ENCODE measurements around the gene LIPK.
"Not testable (repeated sequence)": the region's sequence is repeated elsewhere in the genome, so short reads cannot be mapped to it uniquely, and the experiment has no call there.

Gene LIPK

DNA sequence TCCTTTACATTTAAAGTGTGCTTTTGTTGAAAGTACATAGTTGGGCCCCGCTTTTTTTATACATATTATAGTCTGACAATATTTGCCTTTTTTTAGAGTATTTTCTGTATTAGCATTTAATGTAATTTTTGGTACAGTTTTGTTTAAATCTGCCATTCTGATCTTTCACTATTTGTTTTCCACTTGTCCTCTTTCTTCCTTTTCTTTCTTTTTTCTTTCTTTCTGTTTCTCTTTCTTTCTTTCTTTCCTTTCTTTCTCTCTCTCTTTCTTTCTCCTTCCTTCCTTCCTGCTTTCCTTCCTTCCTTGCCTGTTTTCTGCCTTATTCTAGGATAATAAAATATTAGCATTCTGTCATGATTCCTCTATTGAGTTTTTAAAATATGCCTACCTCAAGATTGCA, 9.5 kb downstream of the LIPK start:
- no peak for DNase-seq (ENCODE audit: low read depth)

DNA sequence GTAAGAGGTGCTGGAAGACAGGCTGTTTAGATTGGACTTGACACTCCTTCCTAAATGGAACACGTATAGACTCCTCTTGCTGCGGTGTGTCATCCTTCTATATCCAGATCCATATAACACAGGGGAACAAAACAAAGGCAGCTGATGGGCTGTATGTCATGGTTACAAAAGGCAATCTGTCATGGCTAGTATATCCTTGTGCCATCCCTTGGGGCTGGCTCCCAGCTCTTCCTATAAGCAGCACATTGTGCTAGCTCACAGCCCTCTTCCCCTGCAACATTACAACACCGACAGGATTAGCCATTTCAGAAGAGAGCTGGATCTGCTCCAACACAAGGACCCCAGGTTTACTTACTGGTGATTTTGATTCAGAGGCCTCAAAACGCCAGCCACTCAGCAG, 15.3 kb downstream of the LIPK start:
- no peak for DNase-seq (ENCODE audit: low read depth)

DNA sequence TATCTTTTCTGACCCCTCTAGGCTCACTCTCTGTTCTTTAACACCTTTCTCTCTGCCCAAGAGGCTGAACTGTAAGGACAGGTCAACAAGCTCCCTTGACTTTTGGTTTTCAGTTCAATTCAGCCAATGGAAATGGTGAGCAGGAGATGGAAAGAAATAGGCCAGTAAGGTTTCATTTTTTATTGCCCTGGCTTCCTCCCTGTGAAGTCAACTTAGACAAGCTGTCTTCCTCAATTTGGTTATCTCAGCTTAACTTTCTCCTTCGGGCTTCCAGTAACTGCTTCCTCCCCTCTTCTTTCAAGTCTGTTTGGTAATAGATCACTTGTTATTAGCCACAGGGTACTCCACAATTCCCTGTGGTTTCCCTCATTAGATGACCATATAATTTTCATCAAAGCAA, 19.7 kb downstream of the LIPK start:
- DNase-seq (ENCODE audit: low read depth): no peak

- no peak for DNase-seq (ENCODE audit: low read depth)
Measured at GRCh38 chr10:88728107-88728763, 22.2 kb downstream of the LIPK start.

DNA sequence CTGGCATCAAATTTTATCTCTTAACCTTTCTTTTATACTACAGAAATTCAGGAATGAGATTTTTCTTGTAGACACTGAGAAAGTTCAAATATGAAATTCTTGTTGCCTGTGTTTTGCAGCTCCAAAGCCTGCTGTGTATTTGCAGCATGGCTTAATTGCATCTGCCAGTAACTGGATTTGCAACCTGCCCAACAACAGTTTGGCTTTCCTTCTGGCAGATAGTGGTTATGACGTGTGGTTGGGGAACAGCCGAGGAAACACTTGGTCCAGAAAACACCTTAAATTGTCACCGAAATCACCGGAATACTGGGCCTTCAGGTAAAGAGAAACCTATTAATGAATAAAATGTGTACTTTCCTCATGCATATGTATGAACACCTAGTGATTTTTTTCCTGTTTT, 24.8 kb downstream of the LIPK start:
- DNase-seq (ENCODE audit: low read depth): no peak

- DNase-seq (ENCODE audit: low read depth): no peak
Measured at GRCh38 chr10:88731296-88731695, 25.2 kb downstream of the LIPK start.

- DNase-seq (ENCODE audit: low read depth): no peak
Measured at GRCh38 chr10:88733215-88733614, 27.2 kb downstream of the LIPK start.

DNA sequence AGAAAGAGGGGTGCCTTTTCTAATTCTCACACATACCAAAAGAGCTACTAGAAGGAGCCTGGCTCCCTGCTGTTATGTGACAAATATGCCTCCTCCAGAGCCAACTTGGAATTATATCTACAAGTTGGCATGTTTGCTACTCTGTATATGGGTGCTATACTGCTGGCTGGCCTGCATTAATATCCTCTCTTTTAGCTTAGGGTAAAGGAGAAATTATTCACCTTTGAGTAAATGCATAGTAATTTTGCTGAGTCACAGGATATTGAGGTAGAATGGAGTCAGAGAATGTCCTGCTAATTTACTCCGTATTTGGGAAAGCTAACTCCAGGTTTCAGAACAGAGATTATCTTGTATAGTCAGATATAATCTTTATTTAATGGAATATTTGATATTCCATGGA, 29.6 kb downstream of the LIPK start:
- peak; percentile 17 for DNase-seq (ENCODE audit: low read depth)

DNA sequence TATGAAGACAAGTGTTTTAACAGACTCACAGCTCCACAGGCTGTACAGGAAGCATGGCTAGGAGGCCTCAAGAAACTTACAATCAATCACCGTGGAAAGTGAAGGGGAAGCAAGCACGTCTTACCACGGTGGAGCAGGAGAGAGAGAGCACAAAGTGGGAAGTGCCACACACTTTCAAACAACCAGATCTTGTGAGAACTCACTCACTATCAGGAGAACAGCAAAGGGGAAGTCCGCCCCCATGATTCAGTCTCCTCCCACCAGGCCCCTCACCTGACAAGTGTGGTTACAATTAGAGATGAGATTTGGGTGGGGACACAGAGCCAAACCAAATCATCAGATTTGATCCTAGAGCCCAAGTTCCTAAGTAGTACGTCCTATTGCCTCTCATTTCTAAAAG, 35.9 kb downstream of the LIPK start:
- DNase-seq (ENCODE audit: low read depth): not testable (repeated sequence)

DNA sequence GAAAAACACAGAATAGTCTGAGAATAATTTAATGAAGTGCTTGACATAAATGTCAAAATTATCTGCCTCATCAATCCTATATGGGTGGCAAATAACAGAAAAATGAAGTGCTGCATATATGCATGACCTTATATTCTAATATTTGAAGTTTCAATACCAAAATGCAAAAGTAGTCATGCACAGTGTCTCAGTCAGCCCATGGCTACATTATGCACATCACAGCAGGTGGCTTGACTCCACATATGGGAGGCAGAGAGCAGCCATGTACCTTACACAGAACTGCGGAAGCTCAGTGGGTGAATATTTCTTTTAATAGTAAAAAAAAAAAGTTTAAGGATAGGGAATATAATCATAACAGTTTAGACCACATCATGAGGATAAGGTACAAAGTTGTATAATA, 36.4 kb downstream of the LIPK start:
- DNase-seq (ENCODE audit: low read depth): no peak

DNA sequence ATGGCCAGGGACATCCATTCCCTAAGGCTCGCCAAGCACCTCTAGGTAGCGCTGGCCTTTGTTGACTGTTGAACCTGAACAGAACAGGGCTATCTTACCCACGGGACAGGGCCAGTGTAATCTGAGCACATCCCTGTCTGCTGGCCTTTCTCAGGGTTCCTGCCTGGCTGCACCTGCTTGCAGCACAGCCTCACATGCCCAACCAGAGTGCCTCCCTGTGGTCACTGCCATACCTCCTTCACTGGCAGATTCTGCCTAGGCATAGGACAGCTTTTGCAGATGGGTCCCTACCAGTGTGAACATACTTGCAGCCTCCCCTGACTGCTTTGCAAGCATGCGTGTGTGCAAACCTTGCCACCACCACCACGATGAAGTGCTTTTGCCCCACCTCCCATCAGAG, 38.0 kb downstream of the LIPK start:
- DNase-seq (ENCODE audit: low read depth): no peak

- DNase-seq (ENCODE audit: low read depth): no peak
Measured at GRCh38 chr10:88745633-88746032, 39.6 kb downstream of the LIPK start.

DNA sequence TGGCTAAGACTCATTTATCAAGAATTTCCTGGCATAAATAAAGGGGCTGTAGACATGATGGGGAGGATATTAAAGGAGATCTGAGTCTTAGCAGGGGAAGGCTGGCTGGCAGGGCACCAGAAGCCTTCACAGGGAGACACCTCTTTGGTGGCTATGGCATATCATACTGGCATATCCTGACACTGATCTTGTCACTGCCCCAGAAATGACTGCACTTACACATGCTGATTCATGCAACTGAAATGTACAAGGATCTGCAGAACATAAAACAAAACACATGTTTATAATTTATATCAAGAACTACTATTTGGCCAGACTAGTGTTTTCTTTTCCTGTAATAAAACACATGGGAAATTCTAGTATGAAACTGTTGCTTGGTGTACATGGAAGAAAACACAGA, 48.2 kb downstream of the LIPK start:
- DNase-seq (ENCODE audit: low read depth): peak; percentile 26

DNA sequence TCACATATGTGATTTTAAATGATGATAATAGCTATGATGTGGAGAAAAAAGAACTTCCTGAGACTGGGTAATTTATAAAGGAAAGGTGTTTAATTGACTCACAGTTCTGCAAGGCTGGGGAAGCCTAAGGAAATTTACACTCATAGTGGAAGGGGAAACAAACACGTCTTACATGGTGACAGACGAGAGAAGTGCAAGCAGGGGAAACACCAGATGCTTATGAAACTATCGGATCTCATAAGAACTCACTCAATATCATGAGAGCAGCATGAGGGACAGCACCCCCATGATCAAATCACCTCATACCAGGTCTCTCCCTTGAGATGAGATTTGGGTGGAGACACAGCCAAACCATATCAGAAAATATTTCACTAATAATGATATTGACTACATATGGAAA, 49.7 kb downstream of the LIPK start:
- no peak for DNase-seq (ENCODE audit: low read depth)

- no peak for DNase-seq (ENCODE audit: low read depth)
Measured at GRCh38 chr10:88756660-88757059, 50.6 kb downstream of the LIPK start.

- no peak for DNase-seq (ENCODE audit: low read depth)
Measured at GRCh38 chr10:88759366-88760101, 53.5 kb downstream of the LIPK start, which contains the start of gene LIPN. LIPN (plus strand) TSS chr10:88760020; CDS start chr10:88761406, 1,386 bp downstream.

DNA sequence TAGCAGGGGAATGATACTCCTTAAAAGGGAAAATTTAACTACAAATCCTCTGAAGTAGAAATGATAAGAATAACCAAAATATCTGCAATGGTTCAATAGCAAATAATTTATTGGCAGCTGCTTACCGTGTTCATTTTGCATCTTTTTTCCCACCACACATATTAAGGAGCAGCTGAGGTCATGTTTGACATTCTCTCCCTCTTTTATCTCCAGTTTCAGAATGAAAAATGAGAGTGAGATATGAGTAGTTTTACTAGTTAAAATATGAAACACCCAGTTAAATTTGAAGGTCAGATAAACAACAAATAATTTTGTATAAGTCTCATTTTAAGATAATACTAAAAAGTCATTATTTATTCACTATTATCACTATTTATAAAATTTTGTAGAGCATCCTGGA, 56.9 kb downstream of the LIPK start:
- DNase-seq (ENCODE audit: low read depth): no peak

DNA sequence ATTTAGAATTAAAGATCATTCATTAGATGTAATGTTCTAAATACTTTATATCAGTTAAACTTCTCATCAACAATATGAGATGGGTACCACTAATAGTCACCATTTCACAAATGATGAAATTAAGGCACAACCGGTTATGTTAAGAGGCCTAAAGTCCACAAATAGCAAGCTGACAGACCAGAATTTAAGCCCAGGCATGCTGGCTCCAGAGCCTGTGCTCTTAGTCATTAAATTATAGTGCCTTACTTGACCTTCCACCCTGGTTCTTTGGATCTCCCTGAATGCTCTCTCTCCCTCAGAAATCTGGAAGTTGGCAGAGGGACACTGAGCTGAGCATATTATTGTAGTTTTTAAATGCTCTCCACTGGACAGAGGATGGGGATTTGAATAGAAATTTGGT, 57.4 kb downstream of the LIPK start:
- no peak for DNase-seq (ENCODE audit: low read depth)

- DNase-seq (ENCODE audit: low read depth): no peak
Measured at GRCh38 chr10:88764110-88764509, 58.1 kb downstream of the LIPK start.

- DNase-seq (ENCODE audit: low read depth): no peak
Measured at GRCh38 chr10:88765816-88766215, 59.8 kb downstream of the LIPK start.

DNA sequence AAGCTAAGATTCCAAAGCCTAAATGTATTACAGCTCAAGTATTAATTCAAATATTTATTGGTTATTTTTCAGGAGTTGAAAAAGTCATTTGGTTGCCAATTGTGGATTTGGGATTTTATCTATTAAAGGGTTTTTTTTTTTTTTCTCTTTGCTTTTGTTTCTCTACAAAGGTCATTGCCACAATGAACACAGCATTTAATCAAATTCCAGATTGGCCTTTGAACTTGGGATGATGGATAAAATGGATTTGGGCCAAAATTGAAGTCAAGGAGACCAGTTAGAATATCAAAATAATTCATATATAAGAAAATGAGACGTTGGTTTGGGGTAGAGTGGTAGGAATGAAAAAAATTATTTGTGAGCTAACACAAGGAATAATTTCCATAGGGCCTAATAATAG, 63.3 kb downstream of the LIPK start:
- no peak for DNase-seq (ENCODE audit: low read depth)

GRCh38 chr10:88781206-88781605, 75.2 kb downstream of the LIPK start:
- DNase-seq (ENCODE audit: low read depth): no peak

DNA sequence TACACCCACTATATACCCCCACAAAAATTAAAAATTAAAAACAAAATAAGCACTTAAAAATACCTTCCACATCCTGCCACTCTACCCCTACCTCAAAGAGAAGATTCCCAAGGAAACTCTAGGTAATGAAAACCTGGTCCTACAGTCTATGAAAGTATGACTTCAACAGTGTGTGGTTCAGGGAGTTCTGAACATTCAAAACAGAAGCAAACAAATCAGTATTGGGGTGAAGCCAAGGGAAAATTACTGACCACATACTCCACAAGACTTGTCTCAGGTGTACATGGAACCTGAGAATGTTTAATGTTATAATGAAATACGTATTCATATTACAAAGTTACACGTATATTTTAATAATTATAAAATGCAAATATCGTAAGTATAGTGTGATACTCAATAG, 76.2 kb downstream of the LIPK start:
- no peak for DNase-seq (ENCODE audit: low read depth)

DNA sequence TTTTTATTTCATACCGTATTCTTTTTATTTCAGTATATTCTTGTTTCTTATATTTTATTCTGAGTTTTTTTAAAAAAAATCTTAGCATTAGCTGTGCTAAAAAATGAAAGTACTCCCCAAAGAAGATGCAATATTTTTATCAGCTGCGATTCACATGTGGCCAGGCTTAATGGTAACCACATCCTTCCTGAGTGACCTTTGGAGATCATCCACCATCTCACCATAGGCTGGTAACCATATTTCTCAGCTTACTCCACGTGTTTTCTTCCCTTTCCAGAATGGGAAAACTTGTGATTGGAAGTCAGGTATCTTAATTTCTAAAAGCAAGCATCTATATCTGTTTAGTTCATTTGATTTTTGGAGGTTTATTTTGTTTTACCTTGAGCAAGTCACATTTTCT, 77.7 kb downstream of the LIPK start:
- DNase-seq (ENCODE audit: low read depth): no peak

Measured in non-pigmented ciliary epithelial cell (primary cell).